Measurements from ENCODE around the gene LSS. TPM values are rescaled to one million over a fixed set of nuclear protein-coding genes. Genes with fewer than 3 reads are reported as not detected.

The LSS gene
- total and polyA plus RNA-seq, 2 experiments from 2014 or later, result 86.9 to 112 TPM

- Histone ChIP-seq H3K27ac (no peak overlapping the region), H3K4me1 (ENCODE audit: low read depth) (peaks cover 12% of the 10 kb centered on the region), H3K36me3 (peaks cover 4% of the 10 kb centered on the region), H3K9me3 (ENCODE audit: low read depth) (no peaks in the 10 kb centered on the region), H3K27me3 (no peaks in the 10 kb centered on the region), H3K4me3 (no peak overlapping the region)
- no peak for TF ChIP-seq CTCF (IDR thresholded peaks at IDR 0.05; ENCODE audit: low read depth, low read length)
- DNase-seq (ENCODE audit: low read depth in 1 of 2, low spot score in 1 of 2), result no peak
These were observed 36.6 kb downstream of the LSS start for GRCh38 chr21:46191686-46192575.

- no peak for TF ChIP-seq CTCF (IDR thresholded peaks at IDR 0.05; ENCODE audit: low read depth, low read length)
- no peaks in the 10 kb centered on the region for H3K27me3 ChIP-seq
- peak in 1 of 2 donors; percentile 85 for DNase-seq (ENCODE audit: low read depth in 1 of 2, low spot score in 1 of 2)
- H3K27ac ChIP-seq, result no peak overlapping the region
- H3K4me1 ChIP-seq (ENCODE audit: low read depth), result peaks cover 12% of the 10 kb centered on the region
- H3K4me3 ChIP-seq, result no peak overlapping the region
- H3K36me3 ChIP-seq, result peaks cover 2% of the 10 kb centered on the region
- no peaks in the 10 kb centered on the region for H3K9me3 ChIP-seq (ENCODE audit: low read depth)
These were observed 37.3 kb downstream of the LSS start for GRCh38 chr21:46191257-46191685.

- H3K27me3 ChIP-seq, result no peaks in the 10 kb centered on the region
- no peak for DNase-seq (ENCODE audit: low read depth in 1 of 2, low spot score in 1 of 2)
- peaks cover 12% of the 10 kb centered on the region for H3K4me1 ChIP-seq (ENCODE audit: low read depth)
- H3K9me3 ChIP-seq (ENCODE audit: low read depth), result no peaks in the 10 kb centered on the region
- TF ChIP-seq CTCF (IDR thresholded peaks at IDR 0.05; ENCODE audit: low read depth, low read length), result no peak
- H3K27ac ChIP-seq, result no peak overlapping the region
- no peak overlapping the region for H3K4me3 ChIP-seq
- H3K36me3 ChIP-seq, result peaks cover 2% of the 10 kb centered on the region
These were observed 38.0 kb downstream of the LSS start for GRCh38 chr21:46190491-46191131.

- H3K4me1 ChIP-seq (ENCODE audit: low read depth), result peaks cover 16% of the 10 kb centered on the region
- no peaks in the 10 kb centered on the region for H3K9me3 ChIP-seq (ENCODE audit: low read depth)
- no peak for DNase-seq (ENCODE audit: low read depth in 1 of 2, low spot score in 1 of 2)
These were observed 38.5 kb downstream of the LSS start for GRCh38 chr21:46189959-46190490.

More at GRCh38 chr21:46189959-46190490, 38.5 kb downstream of the LSS start:
- Histone ChIP-seq H3K36me3 (peaks cover 2% of the 10 kb centered on the region), H3K4me3 (no peak overlapping the region), H3K27me3 (no peaks in the 10 kb centered on the region), H3K27ac (peak overlapping the region; percentile 68)
- TF ChIP-seq CTCF (IDR thresholded peaks at IDR 0.05; ENCODE audit: low read depth, low read length), result no peak

All from cardiac muscle cell (in vitro differentiated cells and primary cell).